DOHH2 (cell line): Measurements from ENCODE around the gene APOBEC3A.
"Not testable (repeated sequence)": the region's sequence is repeated elsewhere in the genome, so short reads cannot be mapped to it uniquely, and the experiment has no call there.

ENCODE experiments used
- H3F3A ChIP-seq: fragments of 200-600 bp; sonication (generic), shearing (Covaris generic); 2 replicates; pipeline ENCODE4 v1.6.0; 2016; ENCODE audit warnings: antibody characterized with exemption, mild to moderate bottlenecking; ENCODE audit not compliant: control insufficient read depth, insufficient read depth
- H3K27ac ChIP-seq: fragments of 200-600 bp; sonication (generic); 2 replicates; pipeline ENCODE4 v1.5.1; 2014; ENCODE audit warnings: low read depth, mild to moderate bottlenecking, low read length, moderate library complexity
- H3K27me3 ChIP-seq: fragments of 200-600 bp; sonication (generic); 2 replicates; pipeline ENCODE4 v1.6.1; 2014; ENCODE audit warnings: mild to moderate bottlenecking, low read length, mixed read lengths; ENCODE audit not compliant: control insufficient read depth
- H3K36me3 ChIP-seq: fragments of 200-600 bp; sonication (generic); 2 replicates; pipeline ENCODE4 v1.6.1; 2014; ENCODE audit warnings: mild to moderate bottlenecking, low read length, moderate library complexity, mixed read lengths; ENCODE audit not compliant: control insufficient read depth
- H3K4me1 ChIP-seq: fragments of 200-600 bp; sonication (generic); 2 replicates; pipeline ENCODE4 v1.6.1; 2014; ENCODE audit warnings: mild to moderate bottlenecking, low read length, mixed read lengths; ENCODE audit not compliant: control insufficient read depth
- H3K4me2 ChIP-seq: fragments of 200-600 bp; sonication (generic); 2 replicates; pipeline ENCODE4 v1.6.0; 2014; ENCODE audit warnings: mild to moderate bottlenecking, low read length, moderate library complexity
- H3K4me3 ChIP-seq: fragments of 200-600 bp; sonication (generic); 2 replicates; pipeline ENCODE4 v1.5.1; 2014; ENCODE audit warnings: mild to moderate bottlenecking, low read length, mixed read lengths
- H3K79me2 ChIP-seq: fragments of 200-600 bp; sonication (generic); 2 replicates; pipeline ENCODE4 v1.6.1; 2014; ENCODE audit warnings: mild to moderate bottlenecking, low read length, mixed read lengths; ENCODE audit not compliant: control insufficient read depth
- H3K9me2 ChIP-seq: fragments of 200-600 bp; sonication (generic); replicated peaks from 2 replicates; pipeline ENCODE4 v1.6.1; 2014; ENCODE audit warnings: mild to moderate bottlenecking, low read length, mixed read lengths; ENCODE audit not compliant: control insufficient read depth
- H3K9me3 ChIP-seq: fragments of 200-600 bp; sonication (generic); 2 replicates; pipeline ENCODE4 v1.6.1; 2014; ENCODE audit warnings: antibody characterized with exemption, low read length, mixed read lengths; ENCODE audit not compliant: control insufficient read depth, insufficient read depth
- H4K20me1 ChIP-seq: fragments of 200-600 bp; sonication (generic); 2 replicates; pipeline ENCODE4 v1.6.0; 2014; ENCODE audit warnings: low read depth, mild to moderate bottlenecking, antibody characterized with exemption, low read length, moderate library complexity; ENCODE audit not compliant: control insufficient read depth, insufficient read depth
- EZH2phosphoT487 ChIP-seq: fragments of 200-600 bp; sonication (generic); IDR thresholded peaks from 2 replicates; pipeline ENCODE4 v1.6.1; 2017; ENCODE audit warnings: borderline replicate concordance, mild to moderate bottlenecking, antibody characterized with exemption, low read length, moderate library complexity, mixed read lengths
- TF ChIP-seq, protein P1 (sequence below): fragments of 200-600 bp; sonication (generic); IDR thresholded peaks from one replicate; pipeline ENCODE4 v1.5.1; 2014; ENCODE audit warnings: antibody characterized with exemption, mild to moderate bottlenecking, low read depth, low read length; ENCODE audit not compliant: poor library complexity, severe bottlenecking

The APOBEC3A gene

GRCh38 chr22:38955926-38956325 lies 1.5 kb upstream of the APOBEC3A start:
- no peak for TF ChIP-seq EZH2phosphoT487
- TF ChIP-seq, protein P1, sequence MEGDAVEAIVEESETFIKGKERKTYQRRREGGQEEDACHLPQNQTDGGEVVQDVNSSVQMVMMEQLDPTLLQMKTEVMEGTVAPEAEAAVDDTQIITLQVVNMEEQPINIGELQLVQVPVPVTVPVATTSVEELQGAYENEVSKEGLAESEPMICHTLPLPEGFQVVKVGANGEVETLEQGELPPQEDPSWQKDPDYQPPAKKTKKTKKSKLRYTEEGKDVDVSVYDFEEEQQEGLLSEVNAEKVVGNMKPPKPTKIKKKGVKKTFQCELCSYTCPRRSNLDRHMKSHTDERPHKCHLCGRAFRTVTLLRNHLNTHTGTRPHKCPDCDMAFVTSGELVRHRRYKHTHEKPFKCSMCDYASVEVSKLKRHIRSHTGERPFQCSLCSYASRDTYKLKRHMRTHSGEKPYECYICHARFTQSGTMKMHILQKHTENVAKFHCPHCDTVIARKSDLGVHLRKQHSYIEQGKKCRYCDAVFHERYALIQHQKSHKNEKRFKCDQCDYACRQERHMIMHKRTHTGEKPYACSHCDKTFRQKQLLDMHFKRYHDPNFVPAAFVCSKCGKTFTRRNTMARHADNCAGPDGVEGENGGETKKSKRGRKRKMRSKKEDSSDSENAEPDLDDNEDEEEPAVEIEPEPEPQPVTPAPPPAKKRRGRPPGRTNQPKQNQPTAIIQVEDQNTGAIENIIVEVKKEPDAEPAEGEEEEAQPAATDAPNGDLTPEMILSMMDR: no peak
- no peaks in the 10 kb centered on the region for H3K36me3 ChIP-seq
- H3K79me2 ChIP-seq: no peaks in the 10 kb centered on the region
- H3K9me2 ChIP-seq: no peaks in the 10 kb centered on the region
- no peaks in the 10 kb centered on the region for H3K4me1 ChIP-seq
- no peaks in the 10 kb centered on the region for H3F3A ChIP-seq
- no peak overlapping the region for H3K27ac ChIP-seq
- H3K4me2 ChIP-seq: no peak overlapping the region
- H3K27me3 ChIP-seq: peaks cover 15% of the 10 kb centered on the region
- H3K4me3 ChIP-seq: no peak overlapping the region
- no peaks in the 10 kb centered on the region for H4K20me1 ChIP-seq
- H3K9me3 ChIP-seq: no peaks in the 10 kb centered on the region

- no peak overlapping the region for H3K4me2 ChIP-seq
These were observed 858 bp upstream of the APOBEC3A start for GRCh38 chr22:38956551-38956950.

DNA sequence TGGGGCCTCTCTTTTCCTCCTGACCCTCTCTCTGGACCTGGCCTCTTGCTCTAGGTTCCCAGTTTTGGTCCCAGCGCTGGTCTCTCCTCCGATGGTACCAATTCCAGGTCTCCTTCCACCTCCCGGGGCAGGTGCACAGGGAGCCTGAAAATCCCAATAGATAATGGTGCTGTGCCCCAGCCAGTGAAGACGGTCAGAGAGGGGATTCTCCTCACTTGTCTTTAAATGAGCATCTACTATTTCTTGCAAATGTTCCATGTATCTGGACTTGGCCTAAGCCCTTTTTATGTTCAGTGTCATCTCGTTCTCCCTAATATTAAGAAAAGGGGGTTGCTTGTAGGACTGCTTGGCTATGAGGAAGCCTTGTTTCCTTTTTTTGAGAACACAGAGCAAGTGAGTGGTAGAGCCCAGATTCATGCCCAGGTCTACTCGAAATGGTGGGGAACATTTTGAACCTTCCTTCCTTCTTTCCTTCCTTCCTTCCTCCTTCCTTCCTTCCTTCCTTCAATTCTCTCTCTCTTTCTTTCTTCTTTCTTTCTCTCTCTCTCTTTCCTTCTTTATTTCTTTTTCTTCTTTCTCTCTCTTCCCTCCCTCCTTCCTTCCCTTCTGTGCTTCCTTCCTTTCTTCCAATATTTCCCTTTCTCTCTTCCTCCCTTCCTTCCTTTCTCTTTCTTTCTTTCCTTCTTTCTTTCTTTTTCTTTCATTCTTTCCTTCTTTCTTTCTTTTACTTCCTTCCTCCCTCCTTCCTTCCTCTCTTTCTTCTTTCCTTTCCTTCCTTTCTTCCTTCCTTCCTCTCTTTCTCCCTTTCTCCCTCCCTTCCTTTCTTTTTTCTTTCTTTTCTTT lies 620 bp downstream of the APOBEC3A start:
- Histone ChIP-seq H4K20me1 (no peaks in the 10 kb centered on the region), H3K27ac (no peak overlapping the region), H3K4me3 (no peak overlapping the region), H3K36me3 (no peaks in the 10 kb centered on the region), H3K27me3 (no peaks in the 10 kb centered on the region), H3K4me2 (no peak overlapping the region), H3K79me2 (no peaks in the 10 kb centered on the region), H3F3A (no peaks in the 10 kb centered on the region), H3K9me2 (no peaks in the 10 kb centered on the region), H3K4me1 (no peaks in the 10 kb centered on the region), H3K9me3 (no peaks in the 10 kb centered on the region)
- TF ChIP-seq, protein P1: no peak
- no peak for TF ChIP-seq EZH2phosphoT487

More at GRCh38 chr22:38956551-38956950, 858 bp upstream of the APOBEC3A start:
- H3K79me2 ChIP-seq: no peaks in the 10 kb centered on the region
- no peaks in the 10 kb centered on the region for H4K20me1 ChIP-seq
- no peaks in the 10 kb centered on the region for H3K4me1 ChIP-seq
- no peak for TF ChIP-seq EZH2phosphoT487
- TF ChIP-seq, protein P1: no peak
- no peaks in the 10 kb centered on the region for H3K9me2 ChIP-seq
- no peaks in the 10 kb centered on the region for H3K36me3 ChIP-seq
- H3K27me3 ChIP-seq: peaks cover 11% of the 10 kb centered on the region
- no peaks in the 10 kb centered on the region for H3K9me3 ChIP-seq
- no peaks in the 10 kb centered on the region for H3F3A ChIP-seq
- H3K4me3 ChIP-seq: no peak overlapping the region
- H3K27ac ChIP-seq: no peak overlapping the region

GRCh38 chr22:38958651-38958943 lies 1.2 kb downstream of the APOBEC3A start:
- not testable (repeated sequence) for H3K79me2 ChIP-seq, H3K9me3 ChIP-seq, H3K4me3 ChIP-seq, H3K27me3 ChIP-seq, H3K36me3 ChIP-seq, H3K9me2 ChIP-seq, H3F3A ChIP-seq, H3K27ac ChIP-seq, H3K4me1 ChIP-seq, H3K4me2 ChIP-seq, H4K20me1 ChIP-seq
